HFFc6 (cell line): ENCODE measurements around the gene NAGK. TPM values are rescaled to one million over a fixed set of nuclear protein-coding genes. Genes with fewer than 3 reads are reported as not detected.
"Not testable (repeated sequence)": the region's sequence is repeated elsewhere in the genome, so short reads cannot be mapped to it uniquely, and the experiment has no call there.

Source experiments
- DNase-seq: peaks from one replicate; pipeline ENCODE4 v3.0.0-alpha.2; 2018
- H3K27ac Mint-ChIP-seq: 2 replicates; pipeline ENCODE4 v1.8.0; 2020; ENCODE audit warnings: mild to moderate bottlenecking, mixed read lengths
- H3K27me3 Mint-ChIP-seq: 2 replicates; pipeline ENCODE4 v1.8.0; 2021; ENCODE audit warnings: mild to moderate bottlenecking, moderate library complexity, mixed read lengths; ENCODE audit not compliant: insufficient read depth
- H3K36me3 Mint-ChIP-seq: 2 replicates; pipeline ENCODE4 v1.8.0; 2021; ENCODE audit warnings: low read depth, mixed read lengths
- H3K4me1 Mint-ChIP-seq: 2 replicates; pipeline ENCODE4 v1.8.0; 2020; ENCODE audit warnings: low read depth, mixed read lengths
- H3K4me3 Mint-ChIP-seq: 2 replicates; pipeline ENCODE4 v1.8.0; 2020; ENCODE audit warnings: mild to moderate bottlenecking, moderate library complexity, mixed read lengths
- H3K9me3 Mint-ChIP-seq: 2 replicates; pipeline ENCODE4 v1.8.0; 2020; ENCODE audit warnings: mild to moderate bottlenecking, mixed read lengths
- total RNA-seq, 6 experiments: library from RNA; stranded (reverse); fragmentation: NEBNext Ultra II Directional; extraction: Animal tissue kit (Norgen Biotek cat#: 25700); gene quantifications; 2 replicates in 1 of 6; 3 replicates in 5 of 6; pipeline ENCODE4 v1.2.3, GENCODE V29; 2021
- TF ChIP-seq, protein P1 (sequence below): fragments of 200-600 bp; sonication (generic); IDR thresholded peaks from 2 replicates; pipeline ENCODE4 v1.5.0; 2021; ENCODE audit warnings: antibody characterized with exemption, mild to moderate bottlenecking

The NAGK gene
- total RNA-seq, 6 experiments from 2014 or later: 97.3 to 121 (median 101) TPM

DNA sequence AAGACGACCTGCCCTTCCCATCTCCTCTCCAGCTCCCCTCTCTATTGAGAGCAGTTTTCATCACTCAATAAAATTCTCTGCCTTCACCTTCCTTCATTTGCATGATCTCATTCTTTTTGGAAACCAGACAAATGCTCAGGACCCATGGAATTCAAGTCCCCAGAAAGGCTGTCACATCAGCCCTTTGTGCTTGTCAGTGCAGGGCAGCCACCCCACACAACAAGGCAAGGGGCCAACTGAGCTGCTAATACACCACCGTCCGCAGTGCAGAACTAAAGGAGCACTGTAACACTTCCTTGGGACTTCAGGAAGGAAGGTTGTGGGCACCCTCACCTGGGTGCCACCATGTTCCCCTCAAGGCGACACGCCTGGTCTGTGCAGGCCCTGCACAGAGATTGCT is 35.4 kb downstream of the NAGK start:
- Mint-ChIP-seq H3K36me3 (peaks cover 10% of the 10 kb centered on the region), H3K4me1 (peaks cover 19% of the 10 kb centered on the region), H3K9me3 (peaks cover 24% of the 10 kb centered on the region), H3K27ac (no peak overlapping the region), H3K27me3 (peaks cover 3% of the 10 kb centered on the region), H3K4me3 (no peak overlapping the region)
- no peak for DNase-seq
- TF ChIP-seq, protein P1, sequence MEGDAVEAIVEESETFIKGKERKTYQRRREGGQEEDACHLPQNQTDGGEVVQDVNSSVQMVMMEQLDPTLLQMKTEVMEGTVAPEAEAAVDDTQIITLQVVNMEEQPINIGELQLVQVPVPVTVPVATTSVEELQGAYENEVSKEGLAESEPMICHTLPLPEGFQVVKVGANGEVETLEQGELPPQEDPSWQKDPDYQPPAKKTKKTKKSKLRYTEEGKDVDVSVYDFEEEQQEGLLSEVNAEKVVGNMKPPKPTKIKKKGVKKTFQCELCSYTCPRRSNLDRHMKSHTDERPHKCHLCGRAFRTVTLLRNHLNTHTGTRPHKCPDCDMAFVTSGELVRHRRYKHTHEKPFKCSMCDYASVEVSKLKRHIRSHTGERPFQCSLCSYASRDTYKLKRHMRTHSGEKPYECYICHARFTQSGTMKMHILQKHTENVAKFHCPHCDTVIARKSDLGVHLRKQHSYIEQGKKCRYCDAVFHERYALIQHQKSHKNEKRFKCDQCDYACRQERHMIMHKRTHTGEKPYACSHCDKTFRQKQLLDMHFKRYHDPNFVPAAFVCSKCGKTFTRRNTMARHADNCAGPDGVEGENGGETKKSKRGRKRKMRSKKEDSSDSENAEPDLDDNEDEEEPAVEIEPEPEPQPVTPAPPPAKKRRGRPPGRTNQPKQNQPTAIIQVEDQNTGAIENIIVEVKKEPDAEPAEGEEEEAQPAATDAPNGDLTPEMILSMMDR: no peak

DNA sequence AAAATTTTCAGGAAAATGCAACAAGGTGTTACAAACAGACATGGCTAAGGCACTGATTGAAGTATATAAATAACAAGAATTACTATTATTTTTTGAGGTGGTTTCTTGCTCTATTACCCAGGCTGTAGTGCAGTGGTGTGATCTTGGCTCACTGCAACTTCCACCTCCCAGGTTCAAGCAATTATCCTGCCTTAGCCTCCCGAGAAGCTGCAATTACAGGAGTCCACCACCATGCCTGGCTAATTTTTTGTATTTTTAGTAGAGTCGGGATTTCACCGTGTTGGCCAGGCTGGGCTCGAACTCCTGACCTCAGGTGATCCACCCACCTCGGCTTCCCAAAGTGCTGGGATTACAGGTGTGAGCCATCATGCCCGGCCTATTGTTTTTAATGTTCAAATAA is 38.0 kb downstream of the NAGK start:
- peaks cover 24% of the 10 kb centered on the region for H3K9me3 Mint-ChIP-seq
- H3K27me3 Mint-ChIP-seq, DNase-seq, H3K27ac Mint-ChIP-seq, H3K4me1 Mint-ChIP-seq, H3K4me3 Mint-ChIP-seq: not testable (repeated sequence)
- peaks cover 14% of the 10 kb centered on the region for H3K36me3 Mint-ChIP-seq
- TF ChIP-seq, protein P1: peak; percentile 27; the same call in 1 of the 2 replicates

DNA sequence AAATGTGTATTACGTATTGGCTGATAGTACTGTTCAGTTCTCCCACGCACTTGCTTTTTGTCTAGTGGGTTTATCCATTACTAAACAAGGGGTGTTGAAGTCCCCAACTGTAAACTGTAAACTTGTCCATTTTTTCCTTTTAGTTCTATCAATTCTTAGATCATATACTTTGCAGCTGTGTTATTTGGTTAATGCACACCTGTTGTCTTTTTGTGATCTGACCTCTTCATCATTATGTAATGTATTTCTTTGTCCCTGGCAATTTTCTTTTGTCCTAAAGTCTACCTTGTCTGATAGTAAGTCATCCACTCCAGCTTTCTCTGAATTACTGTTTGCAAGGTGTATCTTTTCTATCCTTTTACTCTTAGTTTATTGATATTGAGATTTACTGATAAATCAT is 39.6 kb downstream of the NAGK start:
- Mint-ChIP-seq H3K9me3 (peaks cover 18% of the 10 kb centered on the region), H3K27me3 (no peaks in the 10 kb centered on the region), H3K36me3 (peaks cover 19% of the 10 kb centered on the region), H3K27ac (no peak overlapping the region), H3K4me3 (no peak overlapping the region), H3K4me1 (0 out of 2 replicates have a peak, but pooled peaks cover 1% of the 10 kb centered on the region)
- TF ChIP-seq, protein P1: no peak
- no peak for DNase-seq

DNA sequence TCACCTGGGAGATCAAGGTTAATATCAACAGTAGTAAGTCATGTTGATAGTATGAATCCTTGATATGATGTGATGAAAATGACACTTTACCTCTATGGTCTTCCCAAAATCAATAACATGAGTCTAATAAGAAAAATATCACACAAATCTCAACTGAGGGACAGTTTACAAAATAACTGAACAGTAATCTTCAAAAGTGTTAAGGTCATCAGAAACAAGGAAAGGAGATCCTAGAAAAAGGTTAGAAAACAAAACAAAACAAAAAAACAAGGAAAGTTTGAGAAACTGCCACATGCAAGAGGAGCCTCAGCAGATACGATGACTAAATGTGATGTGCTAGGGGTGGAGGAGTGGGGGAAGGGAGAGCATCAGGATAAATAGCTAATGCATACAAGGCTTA is 45.4 kb downstream of the NAGK start:
- Mint-ChIP-seq H3K4me1 (no peaks in the 10 kb centered on the region), H3K27me3 (no peaks in the 10 kb centered on the region), H3K9me3 (no peaks in the 10 kb centered on the region), H3K36me3 (peaks cover 19% of the 10 kb centered on the region), H3K4me3 (no peak overlapping the region), H3K27ac (no peak overlapping the region)
- TF ChIP-seq, protein P1: no peak
- no peak for DNase-seq

DNA sequence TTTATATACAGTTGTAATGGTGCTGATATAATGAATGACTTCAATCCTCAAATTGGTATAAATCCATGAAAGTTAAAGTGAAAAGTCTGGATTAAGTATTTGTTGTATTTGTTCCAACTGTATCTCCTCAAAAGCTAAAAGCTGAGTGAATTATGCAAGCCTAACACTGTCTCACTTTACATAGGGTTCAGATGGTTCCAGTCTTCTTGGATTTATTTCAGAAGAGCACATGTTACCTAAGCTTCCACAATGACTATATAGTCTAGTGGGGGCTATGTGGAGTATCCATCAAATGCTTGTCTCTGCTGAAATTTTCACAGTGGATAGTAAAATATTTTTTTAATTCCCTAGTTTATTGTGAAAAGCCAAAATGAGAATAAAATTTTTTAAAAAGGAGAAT is 48.6 kb downstream of the NAGK start:
- H3K4me3 Mint-ChIP-seq: no peak overlapping the region
- peaks cover 15% of the 10 kb centered on the region for H3K36me3 Mint-ChIP-seq
- H3K9me3 Mint-ChIP-seq: no peaks in the 10 kb centered on the region
- no peak overlapping the region for H3K27ac Mint-ChIP-seq
- no peaks in the 10 kb centered on the region for H3K4me1 Mint-ChIP-seq
- no peak for DNase-seq
- TF ChIP-seq, protein P1: no peak
- no peaks in the 10 kb centered on the region for H3K27me3 Mint-ChIP-seq

DNA sequence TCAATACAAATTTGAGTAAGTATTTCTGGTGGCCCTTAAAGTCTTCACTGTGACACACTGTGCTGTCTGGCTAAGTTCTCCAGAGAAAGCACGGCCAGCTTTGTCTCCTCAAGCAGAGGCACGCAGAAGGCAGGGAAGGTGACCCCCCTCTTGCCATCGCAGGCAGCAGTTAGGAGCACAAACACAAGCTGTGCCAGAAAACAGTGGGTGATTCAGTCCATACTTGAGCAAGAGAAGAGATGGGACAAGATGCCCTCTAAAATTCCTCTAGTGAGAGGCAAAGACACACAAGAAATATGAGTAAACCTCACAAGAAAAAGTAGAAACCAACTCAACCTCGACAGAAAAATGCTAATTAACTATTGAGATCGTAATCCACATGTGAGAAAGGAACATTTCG is 51.7 kb downstream of the NAGK start:
- peaks cover 11% of the 10 kb centered on the region; the same call in 1 of the 2 replicates for H3K36me3 Mint-ChIP-seq
- no peak overlapping the region for H3K27ac Mint-ChIP-seq
- DNase-seq: no peak
- no peaks in the 10 kb centered on the region for H3K27me3 Mint-ChIP-seq
- TF ChIP-seq, protein P1: no peak
- no peaks in the 10 kb centered on the region for H3K9me3 Mint-ChIP-seq
- peaks cover 8% of the 10 kb centered on the region for H3K4me1 Mint-ChIP-seq
- no peak overlapping the region for H3K4me3 Mint-ChIP-seq
